HEK293T (cell line): ENCODE measurements around the gene EPHB3.

Experiments
- ARNT ChIP-seq: fragments of 450-650 bp; IDR thresholded peaks from 2 replicates; pipeline ENCODE4 v1.6.1; 2017; ENCODE audit warnings: mild to moderate bottlenecking
- BHLHE40 ChIP-seq: fragments of 450-650 bp; IDR thresholded peaks from 2 replicates; pipeline ENCODE4 v1.6.1; 2016; ENCODE audit warnings: mild to moderate bottlenecking, moderate library complexity, borderline replicate concordance
- FOXA1 ChIP-seq: fragments of 450-650 bp; IDR thresholded peaks from 2 replicates; pipeline ENCODE4 v1.6.1; 2016; ENCODE audit warnings: mild to moderate bottlenecking
- FOXK2 ChIP-seq: fragments of 450-650 bp; IDR thresholded peaks from 2 replicates; pipeline ENCODE4 v1.6.1; 2016; ENCODE audit warnings: mild to moderate bottlenecking
- FOXM1 ChIP-seq: fragments of 450-650 bp; IDR thresholded peaks from 2 replicates; pipeline ENCODE4 v1.6.1; 2017; ENCODE audit warnings: mild to moderate bottlenecking, borderline replicate concordance
- HDGF ChIP-seq: fragments of 450-650 bp; IDR thresholded peaks from 2 replicates; pipeline ENCODE4 v1.6.1; 2017; ENCODE audit warnings: antibody characterized with exemption, borderline replicate concordance
- L3MBTL2 ChIP-seq: fragments of 450-650 bp; conservative IDR thresholded peaks from 2 replicates; pipeline ENCODE4 v1.6.1; 2016; ENCODE audit warnings: mild to moderate bottlenecking
- LEF1 ChIP-seq: fragments of 450-650 bp; IDR thresholded peaks from 2 replicates; pipeline ENCODE4 v1.6.1; 2017; ENCODE audit warnings: mild to moderate bottlenecking, borderline replicate concordance
- NFRKB ChIP-seq: fragments of 450-650 bp; IDR thresholded peaks from 2 replicates; pipeline ENCODE4 v1.6.1; 2016; ENCODE audit warnings: mild to moderate bottlenecking, moderate library complexity
- SP1 ChIP-seq: fragments of 450-650 bp; IDR thresholded peaks from 2 replicates; pipeline ENCODE4 v1.6.1; 2017
- SUZ12 ChIP-seq: fragments of 450-650 bp; IDR thresholded peaks from 2 replicates; pipeline ENCODE4 v1.6.1; 2016; ENCODE audit warnings: mild to moderate bottlenecking
- TARDBP ChIP-seq: fragments of 450-650 bp; IDR thresholded peaks from 2 replicates; pipeline ENCODE4 v1.6.1; 2016
- ZNF384 ChIP-seq: fragments of 450-650 bp; IDR thresholded peaks from 2 replicates; pipeline ENCODE4 v1.6.1; 2016
- TF ChIP-seq, protein P1 (sequence below): fragments of 450-650 bp; IDR thresholded peaks from 2 replicates; pipeline ENCODE4 v1.6.1; 2016

DNA sequence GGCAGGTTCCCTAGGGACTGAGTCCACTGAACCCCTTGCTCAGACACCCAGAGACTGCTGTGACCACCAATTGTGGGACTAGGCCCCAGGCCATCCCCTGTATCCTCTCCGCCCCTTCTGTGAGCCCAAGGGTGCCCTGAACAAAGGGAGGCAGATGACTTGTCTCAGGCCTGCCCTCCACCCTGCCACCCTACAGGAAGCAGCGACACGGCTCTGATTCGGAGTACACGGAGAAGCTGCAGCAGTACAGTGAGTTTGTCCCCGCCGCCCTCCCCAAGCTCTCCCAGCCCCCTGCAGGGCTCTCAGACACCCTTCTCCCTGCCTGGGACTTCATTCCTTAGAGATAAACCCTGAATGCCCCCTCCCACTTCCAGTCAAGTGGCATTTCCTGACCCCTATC, 16.6 kb downstream of the EPHB3 start:
- no peak for TF ChIP-seq TARDBP
- TF ChIP-seq BHLHE40, result no peak
- no peak for TF ChIP-seq NFRKB
- TF ChIP-seq L3MBTL2, result no peak
- no peak for TF ChIP-seq SP1
- TF ChIP-seq LEF1, result no peak
- TF ChIP-seq FOXA1, result no peak
- no peak for TF ChIP-seq ZNF384
- TF ChIP-seq FOXK2, result no peak
- TF ChIP-seq SUZ12, result no peak
- no peak for TF ChIP-seq ARNT
- TF ChIP-seq, protein P1, sequence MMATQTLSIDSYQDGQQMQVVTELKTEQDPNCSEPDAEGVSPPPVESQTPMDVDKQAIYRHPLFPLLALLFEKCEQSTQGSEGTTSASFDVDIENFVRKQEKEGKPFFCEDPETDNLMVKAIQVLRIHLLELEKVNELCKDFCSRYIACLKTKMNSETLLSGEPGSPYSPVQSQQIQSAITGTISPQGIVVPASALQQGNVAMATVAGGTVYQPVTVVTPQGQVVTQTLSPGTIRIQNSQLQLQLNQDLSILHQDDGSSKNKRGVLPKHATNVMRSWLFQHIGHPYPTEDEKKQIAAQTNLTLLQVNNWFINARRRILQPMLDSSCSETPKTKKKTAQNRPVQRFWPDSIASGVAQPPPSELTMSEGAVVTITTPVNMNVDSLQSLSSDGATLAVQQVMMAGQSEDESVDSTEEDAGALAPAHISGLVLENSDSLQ, result no peak
- no peak for TF ChIP-seq FOXM1
- TF ChIP-seq HDGF, result no peak
